GM12878 (cell line): ENCODE data around the gene SLC29A4. TPM values are rescaled to one million over a fixed set of nuclear protein-coding genes. Genes with fewer than 3 reads are reported as not detected.

Experiments
- CBX5 ChIP-seq: sonication (generic); IDR thresholded peaks from 2 replicates; pipeline ENCODE4 v1.6.1; 2016; ENCODE audit warnings: low read depth, moderate library complexity, mild to moderate bottlenecking, inconsistent platforms
- CHD2 ChIP-seq: IDR thresholded peaks from 2 replicates; pipeline ENCODE4 v1.6.1; 2011; ENCODE audit warnings: low read depth, low read length, improper control_type of control experiment, borderline replicate concordance
- CHD4 ChIP-seq: fragments of 200-600 bp; sonication (generic); IDR thresholded peaks from 2 replicates; pipeline ENCODE4 v1.6.1; 2016; ENCODE audit warnings: mild to moderate bottlenecking
- HDAC2 ChIP-seq: fragments of 200-600 bp; sonication (generic); IDR thresholded peaks from 2 replicates; pipeline ENCODE4 v1.6.1; 2017
- MEF2A ChIP-seq: IDR thresholded peaks from 2 replicates; pipeline ENCODE4 v1.6.1; 2011; ENCODE audit warnings: low read depth, mild to moderate bottlenecking, low read length, moderate library complexity; ENCODE audit not compliant: insufficient read depth
- MTA3 ChIP-seq: IDR thresholded peaks from 2 replicates; pipeline ENCODE4 v1.6.1; 2012; ENCODE audit warnings: low read length, inconsistent platforms, borderline replicate concordance
- MYB ChIP-seq: fragments of 150-350 bp; IDR thresholded peaks from 2 replicates; pipeline ENCODE4 v1.6.1; 2014; ENCODE audit warnings: mild to moderate bottlenecking, low read depth, low read length, borderline replicate concordance
- PKNOX1 ChIP-seq: fragments of 450-650 bp; IDR thresholded peaks from 2 replicates; pipeline ENCODE4 v1.6.1; 2016; ENCODE audit warnings: mild to moderate bottlenecking
- POU2F2 ChIP-seq: IDR thresholded peaks from 3 replicates; pipeline ENCODE4 v1.6.1; 2011; ENCODE audit warnings: low read depth, mild to moderate bottlenecking, low read length, borderline replicate concordance
- SKIL ChIP-seq: fragments of 450-650 bp; IDR thresholded peaks from 2 replicates; pipeline ENCODE4 v1.6.1; 2017; ENCODE audit warnings: mild to moderate bottlenecking, low read depth, inconsistent platforms; ENCODE audit not compliant: poor library complexity, severe bottlenecking
- SREBF2 ChIP-seq: IDR thresholded peaks from 2 replicates; pipeline ENCODE4 v1.6.1; 2012; ENCODE audit warnings: mild to moderate bottlenecking, low read length
- TBL1XR1 ChIP-seq: IDR thresholded peaks from 2 replicates; pipeline ENCODE4 v1.6.1; 2012; ENCODE audit warnings: low read depth, low read length, improper control_type of control experiment
- ZNF274 ChIP-seq: IDR thresholded peaks from one replicate; pipeline ENCODE4 v1.8.0; 2011; ENCODE audit not compliant: insufficient read length, insufficient read depth
- polyA plus RNA-seq, 11 experiments: library from polyadenylated mRNA; depleted of rRNA in 4 of 11; unstranded in 6 of 11; stranded (reverse) in 5 of 11; fragments of >200 nt; fragmentation: Nextera tagmentation in 4 of 11; fragmentation: Illumina TruSeq in 1 of 11; extraction: Ambion mirVana in 4 of 11; extraction: Trizol in 1 of 11; gene quantifications; 1 replicate in 1 of 11; 2 replicates in 10 of 11; pipeline versions ENCODE4 v1.2.1 to v1.2.3, GENCODE V29; 2011 to 2016; ENCODE audit warnings: inconsistent platforms in 2 of 11, missing spikeins in 2 of 11, low read depth in 1 of 11
- total RNA-seq, 4 experiments: library from RNA; depleted of rRNA in 3 of 4; stranded (reverse); fragments of >200 nt in 3 of 4; fragmentation: Illumina TruSeq in 1 of 4; extraction: Trizol in 1 of 4; gene quantifications; 2 replicates each; pipeline versions ENCODE4 v1.2.1 to v1.2.3, GENCODE V29; 2013 to 2021
- TF ChIP-seq, protein P1 (sequence below): fragments of 450-650 bp; IDR thresholded peaks from 2 replicates; pipeline ENCODE4 v1.6.1; 2014; ENCODE audit warnings: mild to moderate bottlenecking
- TF ChIP-seq, protein P2 (sequence below): IDR thresholded peaks from 2 replicates; pipeline ENCODE4 v1.6.1; 2011; ENCODE audit warnings: mild to moderate bottlenecking, low read depth, low read length, moderate library complexity; ENCODE audit not compliant: insufficient replicate concordance
- TF ChIP-seq, protein P3 (sequence below): IDR thresholded peaks from 2 replicates; pipeline ENCODE4 v1.6.1; 2012; ENCODE audit warnings: low read depth, low read length, improper control_type of control experiment
- TF ChIP-seq, protein P4 (sequence below): fragments of 450-650 bp; IDR thresholded peaks from 2 replicates; pipeline ENCODE4 v1.6.1; 2017; ENCODE audit warnings: mild to moderate bottlenecking, moderate library complexity

Gene SLC29A4
- total and polyA plus RNA-seq, 10 of the 15 experiments (the other 5 are each of a cell fraction or from before 2014, with no cell fraction given): 0.11 to 0.72 (median 0.23) TPM; not detected in 3

DNA sequence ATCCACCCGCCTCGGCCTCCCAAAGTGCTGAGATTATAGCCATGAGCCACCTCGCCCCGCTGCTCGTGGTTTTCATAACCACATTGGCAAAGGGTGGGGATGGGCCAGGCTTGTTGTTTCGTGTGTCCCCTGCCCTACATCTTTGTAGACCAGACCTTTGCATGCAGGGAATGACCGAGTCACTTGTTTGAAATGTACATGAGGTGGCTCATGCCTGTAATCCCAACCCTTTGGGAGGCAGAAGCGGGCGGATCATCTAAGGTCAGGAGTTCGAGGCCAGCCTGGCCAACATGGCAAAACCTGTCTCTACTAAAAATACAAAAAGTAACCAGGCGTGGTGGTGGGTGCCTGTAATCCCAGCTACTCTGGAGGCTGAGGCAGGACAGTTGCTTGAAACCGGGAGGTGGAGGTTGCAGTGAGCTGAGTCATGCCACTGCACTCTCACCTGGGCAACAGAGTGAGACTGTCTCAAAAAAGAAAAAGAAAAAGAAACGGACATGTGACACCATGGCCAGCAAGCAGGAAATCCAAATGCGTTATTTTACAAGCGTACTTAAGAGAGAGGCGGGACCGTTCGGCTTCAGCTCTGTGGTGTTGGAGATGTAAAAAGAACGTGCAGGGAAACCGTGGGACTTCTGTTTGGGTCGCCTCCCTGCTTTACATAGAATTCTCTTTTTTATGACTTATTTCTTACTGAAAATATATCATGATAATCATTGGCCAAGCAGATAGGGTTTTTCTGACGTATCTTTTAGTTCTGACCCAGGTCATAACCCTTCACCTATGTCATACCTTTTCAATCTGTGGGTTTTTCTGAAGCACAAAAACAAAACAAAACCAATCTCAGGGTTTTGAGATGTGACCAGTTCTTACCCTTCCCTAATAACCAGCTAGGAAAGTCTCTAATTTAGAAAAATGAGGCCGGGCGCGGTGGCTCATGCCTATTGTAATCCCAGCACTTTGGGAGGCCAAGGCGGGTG lies 47.6 kb upstream of the SLC29A4 start (continued):
- TF ChIP-seq, protein P1, sequence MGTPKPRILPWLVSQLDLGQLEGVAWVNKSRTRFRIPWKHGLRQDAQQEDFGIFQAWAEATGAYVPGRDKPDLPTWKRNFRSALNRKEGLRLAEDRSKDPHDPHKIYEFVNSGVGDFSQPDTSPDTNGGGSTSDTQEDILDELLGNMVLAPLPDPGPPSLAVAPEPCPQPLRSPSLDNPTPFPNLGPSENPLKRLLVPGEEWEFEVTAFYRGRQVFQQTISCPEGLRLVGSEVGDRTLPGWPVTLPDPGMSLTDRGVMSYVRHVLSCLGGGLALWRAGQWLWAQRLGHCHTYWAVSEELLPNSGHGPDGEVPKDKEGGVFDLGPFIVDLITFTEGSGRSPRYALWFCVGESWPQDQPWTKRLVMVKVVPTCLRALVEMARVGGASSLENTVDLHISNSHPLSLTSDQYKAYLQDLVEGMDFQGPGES: no peak
- TF ChIP-seq PKNOX1: 0 out of 2 replicates have a peak, but pooled peaks have one; percentile 4
- 0 out of 2 replicates have a peak, but pooled peaks have one; percentile 33 for TF ChIP-seq CBX5
- TF ChIP-seq POU2F2: no peak
- TF ChIP-seq, protein P2, sequence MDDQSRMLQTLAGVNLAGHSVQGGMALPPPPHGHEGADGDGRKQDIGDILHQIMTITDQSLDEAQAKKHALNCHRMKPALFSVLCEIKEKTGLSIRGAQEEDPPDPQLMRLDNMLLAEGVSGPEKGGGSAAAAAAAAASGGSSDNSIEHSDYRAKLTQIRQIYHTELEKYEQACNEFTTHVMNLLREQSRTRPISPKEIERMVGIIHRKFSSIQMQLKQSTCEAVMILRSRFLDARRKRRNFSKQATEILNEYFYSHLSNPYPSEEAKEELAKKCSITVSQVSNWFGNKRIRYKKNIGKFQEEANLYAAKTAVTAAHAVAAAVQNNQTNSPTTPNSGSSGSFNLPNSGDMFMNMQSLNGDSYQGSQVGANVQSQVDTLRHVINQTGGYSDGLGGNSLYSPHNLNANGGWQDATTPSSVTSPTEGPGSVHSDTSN: no peak
- TF ChIP-seq CHD2: no peak
- peak; percentile 61; the same call in 1 of the 2 replicates for TF ChIP-seq HDAC2
- TF ChIP-seq SREBF2: no peak
- TF ChIP-seq, protein P3, sequence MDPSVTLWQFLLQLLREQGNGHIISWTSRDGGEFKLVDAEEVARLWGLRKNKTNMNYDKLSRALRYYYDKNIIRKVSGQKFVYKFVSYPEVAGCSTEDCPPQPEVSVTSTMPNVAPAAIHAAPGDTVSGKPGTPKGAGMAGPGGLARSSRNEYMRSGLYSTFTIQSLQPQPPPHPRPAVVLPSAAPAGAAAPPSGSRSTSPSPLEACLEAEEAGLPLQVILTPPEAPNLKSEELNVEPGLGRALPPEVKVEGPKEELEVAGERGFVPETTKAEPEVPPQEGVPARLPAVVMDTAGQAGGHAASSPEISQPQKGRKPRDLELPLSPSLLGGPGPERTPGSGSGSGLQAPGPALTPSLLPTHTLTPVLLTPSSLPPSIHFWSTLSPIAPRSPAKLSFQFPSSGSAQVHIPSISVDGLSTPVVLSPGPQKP: no peak
- no peak for TF ChIP-seq ZNF274
- no peak for TF ChIP-seq TBL1XR1
- TF ChIP-seq SKIL: peak; percentile 35
- TF ChIP-seq MTA3: no peak
- no peak for TF ChIP-seq MYB
- 0 out of 2 replicates have a peak, but pooled peaks have one; percentile 28 for TF ChIP-seq MEF2A
- peak; percentile 98 for TF ChIP-seq CHD4
- TF ChIP-seq, protein P4, sequence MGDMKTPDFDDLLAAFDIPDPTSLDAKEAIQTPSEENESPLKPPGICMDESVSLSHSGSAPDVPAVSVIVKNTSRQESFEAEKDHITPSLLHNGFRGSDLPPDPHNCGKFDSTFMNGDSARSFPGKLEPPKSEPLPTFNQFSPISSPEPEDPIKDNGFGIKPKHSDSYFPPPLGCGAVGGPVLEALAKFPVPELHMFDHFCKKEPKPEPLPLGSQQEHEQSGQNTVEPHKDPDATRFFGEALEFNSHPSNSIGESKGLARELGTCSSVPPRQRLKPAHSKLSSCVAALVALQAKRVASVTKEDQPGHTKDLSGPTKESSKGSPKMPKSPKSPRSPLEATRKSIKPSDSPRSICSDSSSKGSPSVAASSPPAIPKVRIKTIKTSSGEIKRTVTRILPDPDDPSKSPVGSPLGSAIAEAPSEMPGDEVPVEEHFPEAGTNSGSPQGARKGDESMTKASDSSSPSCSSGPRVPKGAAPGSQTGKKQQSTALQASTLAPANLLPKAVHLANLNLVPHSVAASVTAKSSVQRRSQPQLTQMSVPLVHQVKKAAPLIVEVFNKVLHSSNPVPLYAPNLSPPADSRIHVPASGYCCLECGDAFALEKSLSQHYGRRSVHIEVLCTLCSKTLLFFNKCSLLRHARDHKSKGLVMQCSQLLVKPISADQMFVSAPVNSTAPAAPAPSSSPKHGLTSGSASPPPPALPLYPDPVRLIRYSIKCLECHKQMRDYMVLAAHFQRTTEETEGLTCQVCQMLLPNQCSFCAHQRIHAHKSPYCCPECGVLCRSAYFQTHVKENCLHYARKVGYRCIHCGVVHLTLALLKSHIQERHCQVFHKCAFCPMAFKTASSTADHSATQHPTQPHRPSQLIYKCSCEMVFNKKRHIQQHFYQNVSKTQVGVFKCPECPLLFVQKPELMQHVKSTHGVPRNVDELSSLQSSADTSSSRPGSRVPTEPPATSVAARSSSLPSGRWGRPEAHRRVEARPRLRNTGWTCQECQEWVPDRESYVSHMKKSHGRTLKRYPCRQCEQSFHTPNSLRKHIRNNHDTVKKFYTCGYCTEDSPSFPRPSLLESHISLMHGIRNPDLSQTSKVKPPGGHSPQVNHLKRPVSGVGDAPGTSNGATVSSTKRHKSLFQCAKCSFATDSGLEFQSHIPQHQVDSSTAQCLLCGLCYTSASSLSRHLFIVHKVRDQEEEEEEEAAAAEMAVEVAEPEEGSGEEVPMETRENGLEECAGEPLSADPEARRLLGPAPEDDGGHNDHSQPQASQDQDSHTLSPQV: no peak
